Hematopoietic multipotent progenitor cell treated with erythropoietin and hydrocortisone succinate and interleukin-3 and kit ligand, for 8 days (in vitro differentiated cells): ENCODE measurements around the gene ARHGEF3.
"Not testable (repeated sequence)": the region's sequence is repeated elsewhere in the genome, so short reads cannot be mapped to it uniquely, and the experiment has no call there.

Experiments
- DNase-seq: peaks from one replicate; pipeline ENCODE4 v3.0.0-alpha.2; 2015

Gene ARHGEF3

GRCh38 chr3:56764904-56765547 lies 36.7 kb downstream of the ARHGEF3 start:
- no peak for DNase-seq

GRCh38 chr3:56764184-56764583 lies 37.6 kb downstream of the ARHGEF3 start:
- DNase-seq, result no peak

- DNase-seq, result no peak
Observed at GRCh38 chr3:56763233-56763632, 38.5 kb downstream of the ARHGEF3 start.

- no peak for DNase-seq
Observed at GRCh38 chr3:56762718-56763117, 39.0 kb downstream of the ARHGEF3 start.

GRCh38 chr3:56761887-56762651 lies 39.7 kb downstream of the ARHGEF3 start:
- DNase-seq, result no peak

- no peak for DNase-seq
Observed at GRCh38 chr3:56761023-56761422, 40.7 kb downstream of the ARHGEF3 start.

GRCh38 chr3:56759532-56759931 lies 42.2 kb downstream of the ARHGEF3 start:
- no peak for DNase-seq

GRCh38 chr3:56758539-56758981 lies 43.2 kb downstream of the ARHGEF3 start:
- DNase-seq, result no peak

- DNase-seq, result not testable (repeated sequence)
Observed at GRCh38 chr3:56758042-56758441, 43.7 kb downstream of the ARHGEF3 start.

- DNase-seq, result no peak
Observed at GRCh38 chr3:56754741-56755417, 46.9 kb downstream of the ARHGEF3 start.

- no peak for DNase-seq
Observed at GRCh38 chr3:56753206-56753820, 48.4 kb downstream of the ARHGEF3 start.

- no peak for DNase-seq
Observed at GRCh38 chr3:56751056-56751707, 50.6 kb downstream of the ARHGEF3 start.

GRCh38 chr3:56748663-56749231 lies 53.0 kb downstream of the ARHGEF3 start:
- no peak for DNase-seq

GRCh38 chr3:56747150-56747549 lies 54.6 kb downstream of the ARHGEF3 start:
- no peak for DNase-seq

- DNase-seq, result no peak
Observed at GRCh38 chr3:56744016-56744415, 57.7 kb downstream of the ARHGEF3 start.

- no peak for DNase-seq
Observed at GRCh38 chr3:56742887-56743286, 58.9 kb downstream of the ARHGEF3 start.

GRCh38 chr3:56739036-56739435 lies 62.7 kb downstream of the ARHGEF3 start:
- DNase-seq, result no peak

GRCh38 chr3:56737006-56737405 lies 64.7 kb downstream of the ARHGEF3 start:
- DNase-seq, result no peak

GRCh38 chr3:56732109-56732508 lies 69.6 kb downstream of the ARHGEF3 start:
- DNase-seq, result no peak

- DNase-seq, result no peak
Observed at GRCh38 chr3:56725175-56725574, 76.6 kb downstream of the ARHGEF3 start.

- no peak for DNase-seq
Observed at GRCh38 chr3:56724676-56725075, 77.1 kb downstream of the ARHGEF3 start.

GRCh38 chr3:56720849-56721248 lies 80.9 kb downstream of the ARHGEF3 start:
- no peak for DNase-seq

GRCh38 chr3:56718809-56719208 lies 82.9 kb downstream of the ARHGEF3 start:
- DNase-seq, result not testable (repeated sequence)
